Measurements from ENCODE around the gene TRANK1.

The TRANK1 gene

DNA sequence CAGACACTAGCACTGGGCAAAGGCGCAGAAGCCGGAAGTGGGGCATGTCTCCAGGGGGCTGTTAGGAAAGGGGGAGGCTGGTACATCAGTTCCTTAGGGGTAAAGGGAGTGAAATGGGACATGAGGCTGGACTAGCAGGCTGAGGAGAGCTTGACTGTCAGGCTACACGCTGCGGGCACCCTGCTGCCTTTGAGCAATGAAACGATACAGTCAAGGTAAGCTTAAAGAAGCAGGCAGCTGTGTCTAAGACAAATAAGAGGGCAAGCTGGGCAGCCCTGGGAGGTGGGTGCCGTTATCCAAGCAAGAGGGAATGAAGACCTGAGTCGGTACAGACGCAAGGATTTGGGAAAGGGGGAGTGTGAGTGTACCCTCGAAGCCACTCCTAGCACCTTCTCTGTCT is 129.5 kb downstream of the TRANK1 start:
- Histone ChIP-seq H4K20me1 (ENCODE audit: low read depth, low read length) (no peaks in the 10 kb centered on the region), H3F3A (ENCODE audit: insufficient read depth) (no peaks in the 10 kb centered on the region), H3K36me3 (ENCODE audit: low read length) (no peaks in the 10 kb centered on the region), H3K4me3 (ENCODE audit: insufficient read depth, low read length, poor library complexity, severe bottlenecking) (no peak overlapping the region), H3K4me2 (ENCODE audit: low read depth, low read length, poor library complexity, severe bottlenecking) (no peak overlapping the region), H3K79me2 (ENCODE audit: insufficient read depth, low read length) (no peaks in the 10 kb centered on the region), H3K9me2 (replicated peaks; ENCODE audit: insufficient read depth, low read length) (no peaks in the 10 kb centered on the region), H3K27me3 (ENCODE audit: low read length) (no peaks in the 10 kb centered on the region), H2AFZ (ENCODE audit: low read depth, low read length, severe bottlenecking) (no peak overlapping the region), H3K9me3 (ENCODE audit: insufficient read depth, low read length) (no peaks in the 10 kb centered on the region), H3K27ac (ENCODE audit: low read depth, low read length) (no peak overlapping the region), H3K9ac (ENCODE audit: low read length) (no peak overlapping the region)
- TF ChIP-seq EZH2phosphoT487 (conservative IDR thresholded peaks at IDR 0.05; ENCODE audit: low read length), result no peak

DNA sequence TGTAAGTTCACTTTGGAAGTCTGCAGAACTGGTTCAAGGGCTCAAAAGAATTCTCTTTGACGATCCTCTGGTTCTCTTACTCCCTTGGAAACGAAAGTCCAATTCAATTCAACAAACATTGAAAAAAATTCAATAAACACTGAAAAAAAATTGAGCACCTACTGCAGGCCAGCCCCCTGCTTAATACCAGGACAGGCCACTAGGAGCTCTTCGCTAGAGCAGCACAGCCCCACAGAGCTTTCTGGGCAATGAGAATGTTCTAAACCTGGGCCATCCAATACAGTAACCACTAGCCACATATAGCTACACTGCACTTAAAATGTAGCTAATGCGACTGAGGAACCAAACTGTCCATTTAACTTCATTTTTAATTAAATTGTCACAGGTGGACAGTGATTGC is 130.1 kb downstream of the TRANK1 start:
- Histone ChIP-seq H2AFZ (ENCODE audit: low read depth, low read length, severe bottlenecking) (no peak overlapping the region), H3K9ac (ENCODE audit: low read length) (no peak overlapping the region), H3K36me3 (ENCODE audit: low read length) (no peaks in the 10 kb centered on the region), H3K79me2 (ENCODE audit: insufficient read depth, low read length) (no peaks in the 10 kb centered on the region), H3F3A (ENCODE audit: insufficient read depth) (no peaks in the 10 kb centered on the region), H3K4me3 (ENCODE audit: insufficient read depth, low read length, poor library complexity, severe bottlenecking) (no peak overlapping the region), H3K9me2 (replicated peaks; ENCODE audit: insufficient read depth, low read length) (no peaks in the 10 kb centered on the region), H3K9me3 (ENCODE audit: insufficient read depth, low read length) (no peaks in the 10 kb centered on the region), H4K20me1 (ENCODE audit: low read depth, low read length) (no peaks in the 10 kb centered on the region), H3K27me3 (ENCODE audit: low read length) (no peaks in the 10 kb centered on the region), H3K27ac (ENCODE audit: low read depth, low read length) (no peak overlapping the region), H3K4me2 (ENCODE audit: low read depth, low read length, poor library complexity, severe bottlenecking) (no peak overlapping the region)
- TF ChIP-seq, protein P1, sequence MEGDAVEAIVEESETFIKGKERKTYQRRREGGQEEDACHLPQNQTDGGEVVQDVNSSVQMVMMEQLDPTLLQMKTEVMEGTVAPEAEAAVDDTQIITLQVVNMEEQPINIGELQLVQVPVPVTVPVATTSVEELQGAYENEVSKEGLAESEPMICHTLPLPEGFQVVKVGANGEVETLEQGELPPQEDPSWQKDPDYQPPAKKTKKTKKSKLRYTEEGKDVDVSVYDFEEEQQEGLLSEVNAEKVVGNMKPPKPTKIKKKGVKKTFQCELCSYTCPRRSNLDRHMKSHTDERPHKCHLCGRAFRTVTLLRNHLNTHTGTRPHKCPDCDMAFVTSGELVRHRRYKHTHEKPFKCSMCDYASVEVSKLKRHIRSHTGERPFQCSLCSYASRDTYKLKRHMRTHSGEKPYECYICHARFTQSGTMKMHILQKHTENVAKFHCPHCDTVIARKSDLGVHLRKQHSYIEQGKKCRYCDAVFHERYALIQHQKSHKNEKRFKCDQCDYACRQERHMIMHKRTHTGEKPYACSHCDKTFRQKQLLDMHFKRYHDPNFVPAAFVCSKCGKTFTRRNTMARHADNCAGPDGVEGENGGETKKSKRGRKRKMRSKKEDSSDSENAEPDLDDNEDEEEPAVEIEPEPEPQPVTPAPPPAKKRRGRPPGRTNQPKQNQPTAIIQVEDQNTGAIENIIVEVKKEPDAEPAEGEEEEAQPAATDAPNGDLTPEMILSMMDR (IDR thresholded peaks at IDR 0.05; ENCODE audit: insufficient read depth, low read length, poor library complexity, severe bottlenecking), result peak; percentile 12
- no peak for TF ChIP-seq EZH2phosphoT487 (conservative IDR thresholded peaks at IDR 0.05; ENCODE audit: low read length)

DNA sequence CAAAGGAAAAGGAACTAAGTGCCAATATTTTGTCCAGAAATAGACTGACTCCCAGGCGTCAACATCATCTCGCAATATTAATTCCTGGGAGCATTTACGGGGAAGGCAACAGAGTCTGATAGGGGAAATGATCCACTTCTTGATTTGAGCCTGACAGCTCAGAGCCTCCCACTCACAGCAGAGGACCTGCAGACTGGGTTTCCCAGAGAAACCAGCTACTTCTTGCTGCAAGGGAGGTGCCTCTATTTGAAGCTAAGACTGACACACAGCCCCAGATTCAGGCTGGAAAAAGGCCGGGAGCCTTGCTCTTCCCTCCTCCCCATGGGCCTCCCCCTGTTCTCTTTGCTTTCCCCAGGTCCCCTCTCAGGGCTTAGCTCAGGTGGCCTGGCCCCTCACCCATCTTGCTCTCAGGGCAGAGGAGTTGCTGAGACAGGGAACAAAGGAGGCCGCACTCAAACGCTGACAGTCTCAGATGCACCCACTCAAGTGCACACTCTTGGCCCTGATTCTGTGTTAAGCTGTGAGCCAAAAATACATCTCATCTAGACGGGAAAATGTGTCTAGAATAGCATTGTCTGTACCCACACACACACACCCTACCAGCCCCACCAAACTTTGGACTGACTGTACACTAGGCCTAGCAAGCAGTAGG is 130.7 kb downstream of the TRANK1 start:
- H3F3A ChIP-seq (ENCODE audit: insufficient read depth), result no peaks in the 10 kb centered on the region
- no peak overlapping the region for H3K4me2 ChIP-seq (ENCODE audit: low read depth, low read length, poor library complexity, severe bottlenecking)
- no peak overlapping the region for H3K27ac ChIP-seq (ENCODE audit: low read depth, low read length)
- no peaks in the 10 kb centered on the region for H4K20me1 ChIP-seq (ENCODE audit: low read depth, low read length)
- no peaks in the 10 kb centered on the region for H3K79me2 ChIP-seq (ENCODE audit: insufficient read depth, low read length)
- H3K9me3 ChIP-seq (ENCODE audit: insufficient read depth, low read length), result no peaks in the 10 kb centered on the region
- no peak overlapping the region for H3K4me3 ChIP-seq (ENCODE audit: insufficient read depth, low read length, poor library complexity, severe bottlenecking)
- H2AFZ ChIP-seq (ENCODE audit: low read depth, low read length, severe bottlenecking), result no peak overlapping the region
- H3K27me3 ChIP-seq (ENCODE audit: low read length), result no peaks in the 10 kb centered on the region
- no peak for TF ChIP-seq EZH2phosphoT487 (conservative IDR thresholded peaks at IDR 0.05; ENCODE audit: low read length)
- TF ChIP-seq, protein P1 (IDR thresholded peaks at IDR 0.05; ENCODE audit: insufficient read depth, low read length, poor library complexity, severe bottlenecking), result no peak
- H3K9ac ChIP-seq (ENCODE audit: low read length), result no peak overlapping the region
- no peaks in the 10 kb centered on the region for H3K9me2 ChIP-seq (replicated peaks; ENCODE audit: insufficient read depth, low read length)
- no peaks in the 10 kb centered on the region for H3K36me3 ChIP-seq (ENCODE audit: low read length)

DNA sequence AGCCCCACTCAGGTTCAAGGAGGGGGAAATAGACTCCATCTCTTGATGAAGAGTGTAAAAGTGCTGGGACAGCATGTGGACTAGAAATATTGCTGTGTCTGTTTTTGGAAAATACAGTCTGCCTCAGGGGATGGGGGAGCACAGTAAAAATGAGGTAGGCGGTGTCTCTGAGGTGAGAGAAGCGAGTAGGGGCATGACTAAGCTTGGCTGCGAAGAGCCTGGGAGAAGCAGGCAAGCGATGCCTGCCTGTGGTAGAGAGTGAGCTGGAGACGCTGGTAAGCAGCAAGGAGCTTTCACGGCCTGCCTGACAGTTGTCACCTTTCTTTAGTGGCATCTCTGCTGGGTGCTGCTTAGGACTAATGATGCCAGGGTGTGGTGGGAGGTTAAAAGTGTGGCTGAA is 131.5 kb downstream of the TRANK1 start:
- Histone ChIP-seq H2AFZ (ENCODE audit: low read depth, low read length, severe bottlenecking) (no peak overlapping the region), H3K36me3 (ENCODE audit: low read length) (no peaks in the 10 kb centered on the region), H3K9me3 (ENCODE audit: insufficient read depth, low read length) (no peaks in the 10 kb centered on the region), H3F3A (ENCODE audit: insufficient read depth) (no peaks in the 10 kb centered on the region), H3K9me2 (replicated peaks; ENCODE audit: insufficient read depth, low read length) (no peaks in the 10 kb centered on the region), H4K20me1 (ENCODE audit: low read depth, low read length) (no peaks in the 10 kb centered on the region), H3K27me3 (ENCODE audit: low read length) (no peaks in the 10 kb centered on the region), H3K9ac (ENCODE audit: low read length) (no peak overlapping the region), H3K4me2 (ENCODE audit: low read depth, low read length, poor library complexity, severe bottlenecking) (no peak overlapping the region), H3K79me2 (ENCODE audit: insufficient read depth, low read length) (no peaks in the 10 kb centered on the region), H3K27ac (ENCODE audit: low read depth, low read length) (no peak overlapping the region), H3K4me3 (ENCODE audit: insufficient read depth, low read length, poor library complexity, severe bottlenecking) (no peak overlapping the region)
- TF ChIP-seq, protein P1 (IDR thresholded peaks at IDR 0.05; ENCODE audit: insufficient read depth, low read length, poor library complexity, severe bottlenecking), result no peak
- TF ChIP-seq EZH2phosphoT487 (conservative IDR thresholded peaks at IDR 0.05; ENCODE audit: low read length), result no peak
